ENCODE results near the gene BOLL. TPM values are rescaled to one million over a fixed set of nuclear protein-coding genes. Genes with fewer than 3 reads are reported as not detected.
"Not testable (repeated sequence)": the region's sequence is repeated elsewhere in the genome, so short reads cannot be mapped to it uniquely, and the experiment has no call there.

The BOLL gene
- total RNA-seq, 1 donor from 2014 or later, result not detected

- no peak overlapping the region for H3K4me3 ChIP-seq
- H3K4me1 ChIP-seq, result no peaks in the 10 kb centered on the region
- intact Hi-C loops (cut with DNase I), result loop anchor here (10.0 kb wide), 1 partner anchor 983 kb away; the partner anchor contains the start of gene GTF3C3
- no peaks in the 10 kb centered on the region for H3K9me3 ChIP-seq
- DNase-seq (ENCODE audit: extremely low spot score in 2 of 2), result no peak
- H3K27me3 ChIP-seq, result no peaks in the 10 kb centered on the region
- no peak for TF ChIP-seq POLR2AphosphoS5 (IDR thresholded peaks at IDR 0.05; ENCODE audit: insufficient read depth in 1 of 2, low read depth in 1 of 2)
- TF ChIP-seq CTCF (IDR thresholded peaks at IDR 0.05), result peak; percentile 64 to 70 (median 67)
- H3K36me3 ChIP-seq, result no peaks in the 10 kb centered on the region
- H3K27ac ChIP-seq, result no peak overlapping the region
Observed at GRCh38 chr2:197777823-197778407, 7.2 kb downstream of the BOLL start.

- Histone ChIP-seq H3K9me3 (no peaks in the 10 kb centered on the region), H3K27me3 (no peaks in the 10 kb centered on the region), H3K4me1 (no peaks in the 10 kb centered on the region), H3K27ac (no peak overlapping the region), H3K36me3 (no peaks in the 10 kb centered on the region), H3K4me3 (no peak overlapping the region)
- DNase-seq (ENCODE audit: extremely low spot score in 2 of 2), result no peak
- intact Hi-C loops (cut with DNase I), result no loop called here
- no peak for TF ChIP-seq CTCF (IDR thresholded peaks at IDR 0.05)
- no peak for TF ChIP-seq POLR2AphosphoS5 (IDR thresholded peaks at IDR 0.05; ENCODE audit: insufficient read depth in 1 of 2, low read depth in 1 of 2)
- TF ChIP-seq POLR2A (IDR thresholded peaks at IDR 0.05), result no peak
Observed at GRCh38 chr2:197760293-197760657, 24.8 kb downstream of the BOLL start.

GRCh38 chr2:197759625-197760292 lies 25.4 kb downstream of the BOLL start:
- Histone ChIP-seq H3K27ac (no peak overlapping the region), H3K27me3 (no peaks in the 10 kb centered on the region), H3K4me1 (no peaks in the 10 kb centered on the region), H3K9me3 (no peaks in the 10 kb centered on the region), H3K4me3 (no peak overlapping the region), H3K36me3 (no peaks in the 10 kb centered on the region)
- no peak for TF ChIP-seq POLR2A (IDR thresholded peaks at IDR 0.05)
- TF ChIP-seq POLR2AphosphoS5 (IDR thresholded peaks at IDR 0.05; ENCODE audit: insufficient read depth in 1 of 2, low read depth in 1 of 2), result no peak
- TF ChIP-seq CTCF (IDR thresholded peaks at IDR 0.05), result no peak
- intact Hi-C loops (cut with DNase I), result no loop called here
- DNase-seq (ENCODE audit: extremely low spot score in 2 of 2), result no peak

- Histone ChIP-seq H3K4me3 (no peak overlapping the region), H3K4me1 (no peaks in the 10 kb centered on the region), H3K27me3 (no peaks in the 10 kb centered on the region), H3K36me3 (no peaks in the 10 kb centered on the region), H3K9me3 (no peaks in the 10 kb centered on the region), H3K27ac (no peak overlapping the region)
- DNase-seq (ENCODE audit: extremely low spot score in 2 of 2), result no peak
- intact Hi-C loops (cut with DNase I), result no loop called here
- TF ChIP-seq POLR2AphosphoS5 (IDR thresholded peaks at IDR 0.05; ENCODE audit: insufficient read depth in 1 of 2, low read depth in 1 of 2) (no peak), POLR2A (IDR thresholded peaks at IDR 0.05) (no peak), CTCF (IDR thresholded peaks at IDR 0.05) (no peak)
Observed at GRCh38 chr2:197759013-197759412, 26.1 kb downstream of the BOLL start.

GRCh38 chr2:197740200-197740599 lies 44.9 kb downstream of the BOLL start:
- H3K4me3 ChIP-seq, result no peak overlapping the region
- H3K36me3 ChIP-seq, result no peaks in the 10 kb centered on the region
- TF ChIP-seq POLR2AphosphoS5 (IDR thresholded peaks at IDR 0.05; ENCODE audit: insufficient read depth in 1 of 2, low read depth in 1 of 2), result no peak
- no peak for TF ChIP-seq CTCF (IDR thresholded peaks at IDR 0.05)
- TF ChIP-seq POLR2A (IDR thresholded peaks at IDR 0.05), result no peak
- intact Hi-C loops (cut with DNase I), result no loop called here
- DNase-seq (ENCODE audit: extremely low spot score in 2 of 2), result no peak
- H3K9me3 ChIP-seq, result no peaks in the 10 kb centered on the region
- H3K27ac ChIP-seq, result no peak overlapping the region
- no peaks in the 10 kb centered on the region for H3K4me1 ChIP-seq
- H3K27me3 ChIP-seq, result no peaks in the 10 kb centered on the region

- H3K27ac ChIP-seq; H3K4me3 ChIP-seq; H3K27me3 ChIP-seq; H3K36me3 ChIP-seq; H3K9me3 ChIP-seq; intact Hi-C loops (cut with DNase I); DNase-seq (ENCODE audit: extremely low spot score in 2 of 2); H3K4me1 ChIP-seq: not testable (repeated sequence)
Observed at GRCh38 chr2:197728555-197729544, 56.3 kb downstream of the BOLL start.

All from vagina (tissue), 2 donors.